Activated naive CD4-positive, alpha-beta T cell treated with anti-CD3 and anti-CD28 coated beads, Interleukin-2, amount 10 ng/mL, durations not matched to agents 7 days and 5 days (primary cell): ENCODE measurements around the gene CPHXL2.
A peak's percentile ranks its signal among the peaks of the same experiment; 100 is the strongest.

Experiments
- CTCF ChIA-PET: fragments of 350-600 bp; sonication (Branson Sonifier 250); formaldehyde crosslinking; loops from one replicate; lab custom pipeline; 2021; ENCODE audit warnings: antibody characterized with exemption; lab: Charles Lee
- DNase-seq: peaks from one replicate; pipeline ENCODE4 v3.0.0-alpha.2; 2020
- H3K27ac Mint-ChIP-seq: one replicate; pipeline ENCODE4 v1.8.0; 2021; ENCODE audit warnings: mild to moderate bottlenecking, moderate library complexity, mixed read lengths
- H3K27me3 Mint-ChIP-seq: one replicate; pipeline ENCODE4 v1.8.0; 2021; ENCODE audit warnings: mild to moderate bottlenecking, mixed read lengths
- H3K36me3 Mint-ChIP-seq: one replicate; pipeline ENCODE4 v1.8.0; 2021; ENCODE audit warnings: mixed read lengths
- H3K4me1 Mint-ChIP-seq: one replicate; pipeline ENCODE4 v1.8.0; 2021; ENCODE audit warnings: mixed read lengths
- H3K4me3 Mint-ChIP-seq: one replicate; pipeline ENCODE4 v1.8.0; 2021; ENCODE audit warnings: mild to moderate bottlenecking, moderate library complexity, mixed read lengths
- H3K9me3 Mint-ChIP-seq: one replicate; pipeline ENCODE4 v1.8.0; 2021; ENCODE audit warnings: mixed read lengths

CPHXL2 gene

DNA sequence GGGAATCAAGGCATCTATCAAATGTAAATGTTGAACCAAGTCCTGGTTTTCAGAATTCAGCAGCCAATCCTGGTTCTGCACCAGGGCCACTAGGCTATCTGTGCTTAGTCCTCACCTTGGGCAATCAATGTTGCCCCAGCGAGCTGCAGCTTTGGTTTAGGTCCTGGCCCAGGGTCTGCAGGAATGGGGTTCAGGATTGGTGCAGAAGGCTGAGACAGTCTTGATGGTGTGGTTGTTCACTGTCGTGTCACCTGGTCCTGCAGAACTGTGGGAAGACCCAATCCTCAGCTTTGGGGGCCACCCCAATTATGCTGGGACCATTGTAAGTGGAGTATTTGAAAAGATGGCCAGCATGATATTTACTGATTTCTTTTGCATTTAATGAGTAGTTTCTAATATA is 18.6 kb downstream of the CPHXL2 start:
- CTCF ChIA-PET: no interaction called here
- H3K27me3 Mint-ChIP-seq: no peaks in the 10 kb centered on the region
- DNase-seq: no peak
- H3K4me1 Mint-ChIP-seq: peaks cover 12% of the 10 kb centered on the region
- H3K36me3 Mint-ChIP-seq: peaks cover 56% of the 10 kb centered on the region
- no peaks in the 10 kb centered on the region for H3K9me3 Mint-ChIP-seq
- H3K27ac Mint-ChIP-seq: no peak overlapping the region
- H3K4me3 Mint-ChIP-seq: no peak overlapping the region

DNA sequence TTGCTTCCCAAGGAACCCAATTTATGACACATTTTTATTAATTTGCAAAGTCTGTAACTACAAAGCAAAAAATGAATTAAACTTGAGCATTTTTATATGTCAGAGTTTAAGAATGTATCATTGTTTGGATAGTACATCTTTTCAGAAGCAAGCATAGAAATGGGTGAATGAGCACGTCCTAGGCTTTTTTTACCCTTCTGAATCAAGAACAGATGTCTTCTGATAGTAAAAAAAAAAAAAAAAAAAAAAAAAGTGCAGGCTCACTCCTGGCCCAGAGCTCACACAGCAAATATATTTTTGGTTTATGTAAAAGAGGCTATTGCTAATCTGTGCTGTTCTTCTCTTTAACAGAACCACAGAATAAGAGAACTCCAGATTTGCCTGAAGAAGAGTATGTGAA is 22.9 kb downstream of the CPHXL2 start:
- no peaks in the 10 kb centered on the region for H3K27me3 Mint-ChIP-seq
- CTCF ChIA-PET: no interaction called here
- no peak overlapping the region for H3K27ac Mint-ChIP-seq
- H3K9me3 Mint-ChIP-seq: no peaks in the 10 kb centered on the region
- DNase-seq: no peak
- H3K4me3 Mint-ChIP-seq: no peak overlapping the region
- peaks cover 66% of the 10 kb centered on the region for H3K36me3 Mint-ChIP-seq
- peaks cover 44% of the 10 kb centered on the region for H3K4me1 Mint-ChIP-seq

DNA sequence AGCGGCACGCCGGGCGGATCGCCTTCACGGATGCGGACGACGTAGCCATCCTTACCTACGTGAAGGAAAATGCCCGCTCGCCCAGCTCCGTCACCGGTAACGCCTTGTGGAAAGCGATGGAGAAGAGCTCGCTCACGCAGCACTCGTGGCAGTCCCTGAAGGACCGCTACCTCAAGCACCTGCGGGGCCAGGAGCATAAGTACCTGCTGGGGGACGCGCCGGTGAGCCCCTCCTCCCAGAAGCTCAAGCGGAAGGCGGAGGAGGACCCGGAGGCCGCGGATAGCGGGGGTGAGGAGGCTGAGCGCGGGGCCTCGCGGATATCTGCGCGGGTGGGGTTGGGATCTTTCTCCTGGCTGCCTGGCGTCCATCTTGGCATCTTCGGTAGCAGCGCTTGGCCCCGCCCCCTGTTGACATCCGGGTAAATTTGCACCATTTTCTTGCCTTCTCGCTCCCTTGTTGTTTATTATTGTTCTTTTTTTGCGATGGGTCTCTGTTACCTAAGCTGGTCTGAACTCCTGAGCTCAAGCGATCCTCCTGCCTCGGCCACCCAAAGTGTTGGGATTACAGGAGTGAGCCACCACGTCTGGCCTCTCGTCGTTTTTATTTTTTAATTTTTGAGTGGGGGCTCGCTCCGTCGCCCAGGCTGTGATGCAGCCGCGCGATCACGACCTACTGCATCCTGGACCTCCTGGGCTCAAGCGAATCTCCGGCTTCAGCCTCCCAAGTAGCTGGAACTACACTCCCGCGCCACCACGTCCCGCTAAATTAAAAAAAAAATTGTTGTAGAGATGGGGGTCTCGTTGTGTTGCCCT is 28.3 kb downstream of the CPHXL2 start:
- Mint-ChIP-seq H3K4me3 (peak overlapping the region; percentile 99), H3K36me3 (peaks cover 52% of the 10 kb centered on the region), H3K9me3 (no peaks in the 10 kb centered on the region), H3K27me3 (no peaks in the 10 kb centered on the region), H3K4me1 (peaks cover 70% of the 10 kb centered on the region), H3K27ac (peak overlapping the region; percentile 100)
- DNase-seq: peak; percentile 93
- CTCF ChIA-PET: interaction anchor here (0.9 to 2.0 kb wide), 4 partner anchors 16 to 184 kb away, joined by 3 to 13 read pairs (median 4); partner anchors contain the start of genes ADAT1 and TMEM170A

DNA sequence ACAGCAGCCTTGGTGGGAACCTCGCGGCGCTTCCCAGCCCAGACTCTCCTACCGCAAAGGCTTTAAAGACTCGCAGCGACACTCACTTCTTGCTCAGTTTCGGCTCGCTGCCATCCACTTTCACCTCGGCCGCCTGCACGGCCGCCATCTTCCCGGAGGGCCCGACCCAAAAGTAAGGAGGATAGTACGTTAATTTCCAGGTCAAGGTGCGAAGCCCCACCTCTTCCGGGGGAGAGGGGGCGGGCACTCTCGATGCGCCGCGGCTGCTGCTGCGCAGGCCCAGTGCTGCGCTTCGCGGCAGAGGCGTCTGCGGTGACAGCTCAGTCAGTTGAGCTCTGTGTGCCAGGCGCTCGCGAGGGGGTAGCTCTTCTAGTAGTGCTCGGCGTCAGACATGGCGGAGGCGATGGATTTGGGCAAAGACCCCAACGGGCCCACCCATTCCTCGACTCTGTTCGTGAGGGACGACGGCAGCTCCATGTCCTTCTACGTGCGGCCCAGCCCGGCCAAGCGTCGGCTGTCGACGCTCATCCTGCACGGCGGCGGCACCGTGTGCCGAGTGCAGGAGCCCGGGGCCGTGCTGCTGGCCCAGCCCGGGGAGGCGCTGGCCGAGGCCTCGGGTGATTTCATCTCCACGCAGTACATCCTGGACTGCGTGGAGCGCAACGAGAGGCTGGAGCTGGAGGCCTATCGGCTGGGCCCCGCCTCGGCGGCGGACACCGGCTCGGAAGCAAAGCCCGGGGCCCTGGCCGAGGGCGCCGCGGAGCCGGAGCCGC is 29.1 kb downstream of the CPHXL2 start, which contains the start of the genes KARS1 and TERF2IP:
Gene KARS1, minus strand, starts transcription at position 174 of the 773 bp plus-strand sequence. Its CDS starts 26 bp downstream, at position 148.
Gene TERF2IP, plus strand, starts transcription at position 282 of the 773 bp plus-strand sequence. Its CDS starts 110 bp downstream, at position 392.
- CTCF ChIA-PET: interaction anchor here (0.9 to 2.0 kb wide), 4 partner anchors 15 to 184 kb away, joined by 3 to 13 read pairs (median 3); partner anchors contain the start of genes ADAT1 and TMEM170A
- Mint-ChIP-seq H3K4me1 (peaks cover 67% of the 10 kb centered on the region), H3K27ac (peak within 1 kb of the TSS; percentile 100), H3K36me3 (peaks cover 54% of the 10 kb centered on the region), H3K27me3 (no peaks in the 10 kb centered on the region), H3K4me3 (peak within 1 kb of the TSS; percentile 99), H3K9me3 (no peaks in the 10 kb centered on the region)
- peak; percentile 96 for DNase-seq

DNA sequence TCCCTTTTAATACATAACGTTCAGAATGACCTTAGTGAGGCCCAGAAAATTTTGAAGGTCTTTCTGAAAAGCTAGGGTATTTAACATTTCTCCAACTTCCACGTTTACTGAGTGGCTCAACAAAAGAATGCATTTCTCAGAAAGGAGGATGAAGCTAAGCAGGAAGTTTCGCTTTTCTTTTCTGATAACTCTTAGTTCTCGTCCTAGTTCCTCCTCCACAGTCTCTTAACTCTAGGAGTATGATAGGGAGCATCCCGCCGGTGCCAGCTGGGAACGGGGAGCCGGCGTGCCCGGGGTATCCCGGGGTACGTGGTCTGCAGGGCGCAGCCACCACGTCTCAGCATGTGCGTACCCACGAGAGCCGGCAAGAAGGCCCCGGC is 29.7 kb downstream of the CPHXL2 start:
- Mint-ChIP-seq H3K4me1 (peaks cover 66% of the 10 kb centered on the region), H3K36me3 (peaks cover 51% of the 10 kb centered on the region), H3K4me3 (peak overlapping the region; percentile 99), H3K9me3 (no peaks in the 10 kb centered on the region), H3K27ac (peak overlapping the region; percentile 100), H3K27me3 (no peaks in the 10 kb centered on the region)
- no peak for DNase-seq
- CTCF ChIA-PET: interaction anchor here (1.3 to 2.0 kb wide), 2 partner anchors 19 to 25 kb away, joined by 3 to 13 read pairs; partner anchors contain the start of gene ADAT1

DNA sequence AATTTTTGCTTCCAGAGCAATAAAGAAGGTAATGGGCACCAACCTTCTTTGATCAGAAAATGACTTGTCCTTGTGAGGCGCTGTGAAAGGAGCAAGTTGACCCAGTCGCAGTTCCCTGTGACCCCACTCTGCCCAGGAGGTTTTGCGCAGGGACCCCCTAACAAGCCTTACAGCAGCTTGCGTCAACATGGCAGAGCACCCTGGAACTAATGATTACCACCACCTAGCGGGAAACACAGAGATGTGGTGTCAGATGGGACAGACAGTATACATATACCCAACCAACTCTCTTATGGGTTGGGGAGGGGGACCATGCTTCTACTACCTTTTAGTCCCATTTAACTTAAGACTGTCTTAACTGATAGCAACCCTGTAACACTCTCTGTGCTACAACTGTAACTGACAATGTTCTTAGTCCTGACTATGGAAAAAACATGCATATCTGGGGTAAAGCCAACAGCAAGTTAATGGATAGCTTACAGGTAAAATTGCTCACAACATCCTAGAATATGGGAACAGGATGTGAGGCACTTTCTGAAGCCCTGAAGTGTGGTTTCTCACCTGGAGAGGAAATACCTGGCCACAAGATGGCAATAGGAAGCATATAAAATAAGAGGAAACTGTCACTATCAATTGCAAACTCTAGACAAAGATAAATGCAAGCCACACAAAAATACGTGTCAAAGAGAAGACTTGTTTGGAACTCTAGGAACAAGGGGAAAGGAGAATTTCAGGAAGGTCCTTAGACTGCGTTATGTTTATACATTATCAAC is 32.4 kb downstream of the CPHXL2 start:
- peaks cover 51% of the 10 kb centered on the region for H3K4me1 Mint-ChIP-seq
- H3K9me3 Mint-ChIP-seq: no peaks in the 10 kb centered on the region
- H3K27me3 Mint-ChIP-seq: no peaks in the 10 kb centered on the region
- CTCF ChIA-PET: interaction anchor here (1.3 kb wide), 2 partner anchors 23 to 211 kb away, joined by 3 read pairs; no protein-coding TSS in a partner anchor
- peaks cover 55% of the 10 kb centered on the region for H3K36me3 Mint-ChIP-seq
- H3K4me3 Mint-ChIP-seq: peak overlapping the region; percentile 61
- no peak for DNase-seq
- H3K27ac Mint-ChIP-seq: peak overlapping the region; percentile 76

DNA sequence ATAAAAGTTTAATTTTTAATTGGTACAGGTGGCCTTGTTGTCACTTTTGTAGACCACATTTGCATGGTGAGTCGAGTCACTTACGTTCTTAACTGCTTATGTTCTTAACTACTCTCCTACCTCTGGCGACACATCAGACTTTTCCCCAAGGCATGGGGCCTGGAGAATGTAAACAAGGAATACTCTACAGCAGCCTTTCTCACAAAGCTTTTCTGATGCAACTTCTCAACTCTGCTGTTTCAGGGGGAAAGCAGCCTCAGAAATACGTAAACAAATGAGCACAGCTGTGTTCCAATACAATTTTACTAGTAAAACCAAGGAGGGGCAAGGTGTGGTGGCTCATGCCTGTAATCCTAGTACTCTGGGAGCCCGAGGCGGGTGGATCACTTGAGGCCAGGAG is 36.2 kb downstream of the CPHXL2 start:
- no peak overlapping the region for H3K4me3 Mint-ChIP-seq
- CTCF ChIA-PET: no interaction called here
- DNase-seq: no peak
- no peak overlapping the region for H3K27ac Mint-ChIP-seq
- no peaks in the 10 kb centered on the region for H3K9me3 Mint-ChIP-seq
- peaks cover 44% of the 10 kb centered on the region for H3K4me1 Mint-ChIP-seq
- H3K36me3 Mint-ChIP-seq: peaks cover 63% of the 10 kb centered on the region
- H3K27me3 Mint-ChIP-seq: no peaks in the 10 kb centered on the region

DNA sequence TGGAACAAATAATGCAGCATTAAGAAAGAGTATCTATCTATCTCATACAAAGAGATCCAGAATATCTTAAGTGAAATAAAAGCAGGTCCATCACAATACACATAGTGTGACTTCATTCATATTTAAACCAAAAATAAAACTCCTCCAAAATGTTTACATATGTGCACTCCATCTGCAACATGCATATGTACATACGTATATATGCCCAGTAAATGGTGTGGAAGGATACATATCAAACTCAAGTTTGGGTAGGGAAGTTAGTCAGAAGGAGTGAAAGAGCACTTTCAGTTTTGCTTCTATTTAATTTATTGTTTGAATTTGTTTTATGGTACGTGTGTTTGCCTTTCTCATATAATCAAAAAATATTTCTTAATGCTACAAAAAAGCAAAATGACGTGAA is 41.8 kb downstream of the CPHXL2 start:
- no peak for DNase-seq
- Mint-ChIP-seq H3K4me1 (peaks cover 6% of the 10 kb centered on the region), H3K27me3 (no peaks in the 10 kb centered on the region), H3K9me3 (no peaks in the 10 kb centered on the region), H3K36me3 (peaks cover 70% of the 10 kb centered on the region), H3K27ac (no peak overlapping the region), H3K4me3 (no peak overlapping the region)
- CTCF ChIA-PET: no interaction called here

DNA sequence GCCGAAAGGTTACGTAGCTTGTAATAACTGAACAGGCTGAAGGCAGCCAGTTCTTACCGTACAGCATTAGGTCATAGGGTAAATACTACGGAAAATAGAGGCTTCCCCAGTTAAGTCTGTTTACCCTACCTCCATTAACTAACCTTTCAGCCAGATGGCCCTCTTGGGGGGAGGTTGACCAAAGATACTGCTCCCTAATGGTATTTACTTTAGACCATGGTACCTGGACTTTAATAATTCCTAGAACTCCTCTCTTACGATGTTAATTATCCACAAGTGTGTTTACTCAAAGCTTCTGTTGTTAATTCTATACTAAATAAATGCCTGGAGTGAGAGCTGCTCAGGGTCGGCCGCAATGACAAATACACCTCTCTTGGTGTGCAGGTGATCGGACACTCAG is 44.0 kb downstream of the CPHXL2 start:
- Mint-ChIP-seq H3K4me3 (no peak overlapping the region), H3K36me3 (peaks cover 77% of the 10 kb centered on the region)
- CTCF ChIA-PET: interaction anchor here (1.1 kb wide), 1 partner anchor 15 kb away, joined by 3 read pairs; the partner anchor contains the start of gene TERF2IP

DNA sequence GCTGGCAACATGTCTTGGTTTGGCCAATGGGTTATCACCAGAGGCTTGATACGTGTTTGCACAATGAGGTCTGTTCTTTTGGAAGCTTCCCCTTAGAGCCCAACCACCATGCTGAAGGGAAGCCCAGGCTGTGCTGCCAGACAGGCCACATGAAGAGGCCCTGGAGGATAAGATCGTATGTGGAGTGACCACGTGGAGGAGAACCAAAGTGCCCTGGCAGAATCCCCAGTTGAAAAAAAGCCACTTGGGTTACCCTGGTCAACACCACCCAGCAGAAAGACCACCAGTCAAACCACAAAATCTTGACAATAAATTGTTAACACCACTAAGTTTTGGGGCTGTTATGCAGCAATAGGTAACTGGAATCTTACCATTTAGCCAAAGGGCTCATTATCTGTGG is 46.8 kb downstream of the CPHXL2 start:
- peaks cover 33% of the 10 kb centered on the region for H3K4me1 Mint-ChIP-seq
- DNase-seq: no peak
- H3K27ac Mint-ChIP-seq: no peak overlapping the region
- H3K9me3 Mint-ChIP-seq: no peaks in the 10 kb centered on the region
- CTCF ChIA-PET: interaction anchor here (1.0 to 1.1 kb wide), 2 partner anchors 9 to 113 kb away, joined by 3 to 5 read pairs; no protein-coding TSS in a partner anchor
- no peak overlapping the region for H3K4me3 Mint-ChIP-seq
- H3K27me3 Mint-ChIP-seq: no peaks in the 10 kb centered on the region
- peaks cover 78% of the 10 kb centered on the region for H3K36me3 Mint-ChIP-seq

More for the DNA sequence above, 44.0 kb downstream of the CPHXL2 start:
- Mint-ChIP-seq H3K9me3 (no peaks in the 10 kb centered on the region), H3K27me3 (no peaks in the 10 kb centered on the region), H3K27ac (no peak overlapping the region), H3K4me1 (peaks cover 21% of the 10 kb centered on the region)
- no peak for DNase-seq

DNA sequence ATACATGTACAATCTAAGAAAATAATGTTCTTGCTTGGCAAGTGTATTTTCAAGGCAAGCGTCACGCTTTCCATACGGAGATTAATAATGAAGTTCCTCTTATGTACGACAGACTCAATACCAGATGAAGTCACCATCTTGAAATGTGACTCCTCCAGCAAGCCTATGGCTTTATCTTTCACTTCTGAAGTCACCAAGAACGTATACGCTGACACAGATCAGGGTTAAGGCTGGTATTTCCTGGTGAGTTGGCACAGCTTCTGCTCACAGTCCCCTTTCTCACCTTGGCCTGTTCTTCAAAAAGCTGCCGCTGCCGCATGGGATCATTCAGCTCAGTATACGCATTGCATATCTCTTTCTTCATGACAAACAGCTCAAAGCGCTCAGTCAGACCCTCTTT is 47.7 kb downstream of the CPHXL2 start:
- peak overlapping the region; percentile 64 for H3K27ac Mint-ChIP-seq
- no peak for DNase-seq
- H3K27me3 Mint-ChIP-seq: no peaks in the 10 kb centered on the region
- H3K4me1 Mint-ChIP-seq: peaks cover 34% of the 10 kb centered on the region
- H3K36me3 Mint-ChIP-seq: peaks cover 77% of the 10 kb centered on the region
- CTCF ChIA-PET: no interaction called here
- H3K9me3 Mint-ChIP-seq: no peaks in the 10 kb centered on the region
- no peak overlapping the region for H3K4me3 Mint-ChIP-seq

DNA sequence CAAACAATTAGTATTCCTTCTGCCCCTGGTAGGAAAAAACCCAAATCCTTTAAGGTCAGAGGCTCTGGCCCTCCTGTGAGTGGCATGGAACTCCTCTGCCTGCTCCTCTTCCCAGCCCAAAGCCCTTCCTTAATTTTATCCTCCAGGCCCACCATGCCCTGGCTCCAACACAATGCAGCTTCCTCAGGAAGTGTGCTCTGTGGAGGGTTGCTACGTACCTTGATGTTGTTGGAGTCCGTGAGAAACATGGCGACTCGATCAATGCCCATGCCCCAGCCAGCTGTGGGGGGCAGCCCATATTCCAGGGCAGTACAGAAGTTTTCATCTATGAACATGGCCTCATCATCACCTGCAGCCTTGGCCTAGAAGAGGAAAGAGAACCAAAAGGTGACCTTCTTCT is 48.5 kb downstream of the CPHXL2 start:
- Mint-ChIP-seq H3K27ac (peak overlapping the region; percentile 79), H3K27me3 (no peaks in the 10 kb centered on the region), H3K9me3 (no peaks in the 10 kb centered on the region), H3K36me3 (peaks cover 70% of the 10 kb centered on the region), H3K4me3 (no peak overlapping the region), H3K4me1 (peaks cover 36% of the 10 kb centered on the region)
- DNase-seq: no peak
- CTCF ChIA-PET: interaction anchor here (1.0 kb wide), 1 partner anchor 19 kb away, joined by 3 read pairs; the partner anchor contains the start of genes KARS1 and TERF2IP

DNA sequence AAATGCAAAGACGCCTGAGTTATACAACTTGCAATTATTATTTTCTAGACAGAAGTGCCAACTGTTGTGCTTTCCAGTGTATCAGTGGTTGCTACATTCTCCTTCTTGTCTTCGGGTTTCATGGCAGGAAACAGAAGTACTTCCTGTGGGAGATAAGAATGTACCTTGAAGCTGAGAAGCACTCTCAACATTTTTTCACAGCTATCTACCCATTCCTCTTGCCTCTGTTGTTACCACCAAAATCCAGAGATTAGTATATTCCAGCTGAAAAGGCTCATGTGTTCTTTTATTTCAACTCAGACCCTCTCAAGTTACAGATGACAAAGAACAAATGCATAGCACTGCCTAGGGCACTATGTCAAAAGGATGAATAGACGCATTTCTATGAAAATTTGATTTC is 49.0 kb downstream of the CPHXL2 start:
- Mint-ChIP-seq H3K9me3 (no peaks in the 10 kb centered on the region), H3K4me1 (peaks cover 37% of the 10 kb centered on the region), H3K4me3 (no peak overlapping the region), H3K36me3 (peaks cover 67% of the 10 kb centered on the region), H3K27me3 (no peaks in the 10 kb centered on the region), H3K27ac (peak overlapping the region; percentile 79)
- no peak for DNase-seq
- CTCF ChIA-PET: interaction anchor here (1.0 kb wide), 1 partner anchor 19 kb away, joined by 3 read pairs; the partner anchor contains the start of genes KARS1 and TERF2IP
